Suprapubic skin (tissue), 4 donors: ENCODE measurements around the gene TSSC4. TPM values are rescaled to one million over a fixed set of nuclear protein-coding genes. Genes with fewer than 3 reads are reported as not detected.
"Not testable (repeated sequence)": the region's sequence is repeated elsewhere in the genome, so short reads cannot be mapped to it uniquely, and the experiment has no call there.

Experiments used
- DNase-seq, 2 donors: peaks; one replicate each; pipeline ENCODE4 v3.0.0-alpha.2; 2019; ENCODE audit warnings: low spot score in 2 of 2
- H3K27ac ChIP-seq: fragments of 200-600 bp; sonication (generic); one replicate; pipeline ENCODE4 v1.5.1; 2019
- H3K27me3 ChIP-seq: fragments of 200-600 bp; sonication (generic); one replicate; pipeline ENCODE4 v1.5.1; 2019
- H3K36me3 ChIP-seq: fragments of 200-600 bp; sonication (generic); one replicate; pipeline ENCODE4 v1.5.1; 2019
- H3K4me1 ChIP-seq: fragments of 200-600 bp; sonication (generic); one replicate; pipeline ENCODE4 v1.5.1; 2019
- H3K4me3 ChIP-seq: fragments of 200-600 bp; sonication (generic); one replicate; pipeline ENCODE4 v1.5.1; 2019; ENCODE audit warnings: mild to moderate bottlenecking
- H3K9me3 ChIP-seq: fragments of 200-600 bp; sonication (generic); one replicate; pipeline ENCODE4 v1.5.1; 2019
- CTCF ChIP-seq, 2 donors: fragments of 200-600 bp in 1 of 2; fragments of 450-650 bp in 1 of 2; sonication (generic) in 1 of 2; IDR thresholded peaks; one replicate each; pipeline ENCODE4 v1.5.1; 2016 to 2019; ENCODE audit warnings: antibody characterized with exemption in 2 of 2, mild to moderate bottlenecking in 1 of 2, moderate library complexity in 1 of 2
- EP300 ChIP-seq: sonication (generic); formaldehyde crosslinking; IDR thresholded peaks from one replicate; pipeline ENCODE4 v1.6.1; 2017; ENCODE audit warnings: antibody characterized with exemption
- POLR2A ChIP-seq, 2 donors: fragments of 450-650 bp; IDR thresholded peaks; one replicate each; pipeline ENCODE4 v1.6.1; 2017; ENCODE audit warnings: antibody characterized with exemption in 2 of 2, mild to moderate bottlenecking in 2 of 2, moderate library complexity in 2 of 2
- POLR2AphosphoS5 ChIP-seq, 3 donors: sonication (generic); formaldehyde crosslinking; IDR thresholded peaks; one replicate each; pipeline ENCODE4 v1.6.1; 2017; ENCODE audit warnings: antibody characterized with exemption in 3 of 3
- WGBS: methylation state at CpG from one replicate; pipeline ENCODE4 v1.1.5; 2018; 5-methylcytosine and 5-hydroxymethylcytosine counted together
- total RNA-seq, 4 donors: library from RNA; depleted of rRNA; stranded (reverse); fragments of >200 nt; gene quantifications; one replicate each; pipeline ENCODE4 v1.1.0, GENCODE V29; 2016

The TSSC4 gene
- 10 to 100 TPM; 25.7 to 60.9 (median 51.4) TPM for total RNA-seq

GRCh38 chr11:2400069-2400761, at the start of gene TSSC4:
Gene TSSC4, plus strand, starts transcription at chr11:2400750. Its CDS starts 1,884 bp downstream, at chr11:2402634.
- under 1% methylated on average over 44 of the region's 66 CpGs for WGBS
- peak within 1 kb of the TSS; percentile 91 for H3K4me3 ChIP-seq
- H3K36me3 ChIP-seq, result peaks cover 53% of the 10 kb centered on the region
- peak; percentile 100 for DNase-seq
- no peaks in the 10 kb centered on the region for H3K27me3 ChIP-seq
- peak in 1 of 2 donors; percentile 79 for TF ChIP-seq POLR2A (IDR thresholded peaks at IDR 0.05)
- TF ChIP-seq CTCF (IDR thresholded peaks at IDR 0.05), result peak; percentile 94 to 99
- peak; percentile 84 to 100 (median 90) for TF ChIP-seq POLR2AphosphoS5 (IDR thresholded peaks at IDR 0.05)
- no peak for TF ChIP-seq EP300
- peaks cover 30% of the 10 kb centered on the region for H3K4me1 ChIP-seq
- H3K9me3 ChIP-seq, result no peaks in the 10 kb centered on the region
- H3K27ac ChIP-seq, result peak within 1 kb of the TSS; percentile 93

- DNase-seq, result no peak
- no peak overlapping the region for H3K27ac ChIP-seq
- no peaks in the 10 kb centered on the region for H3K36me3 ChIP-seq
- TF ChIP-seq POLR2A (IDR thresholded peaks at IDR 0.05) (no peak), CTCF (IDR thresholded peaks at IDR 0.05) (no peak)
- 100% methylated on average over 1 of the region's 3 CpGs for WGBS
- H3K27me3 ChIP-seq, result no peaks in the 10 kb centered on the region
- H3K4me1 ChIP-seq, result no peaks in the 10 kb centered on the region
- H3K4me3 ChIP-seq, result no peak overlapping the region
- peaks cover 12% of the 10 kb centered on the region for H3K9me3 ChIP-seq
Observed at GRCh38 chr11:2351701-2352100, 48.8 kb upstream of the TSSC4 start.

- no peak for DNase-seq
- no peak overlapping the region for H3K4me3 ChIP-seq
- no peak for TF ChIP-seq POLR2A (IDR thresholded peaks at IDR 0.05)
- peaks cover 12% of the 10 kb centered on the region for H3K9me3 ChIP-seq
- no peaks in the 10 kb centered on the region for H3K36me3 ChIP-seq
- H3K27me3 ChIP-seq, result no peaks in the 10 kb centered on the region
- H3K27ac ChIP-seq, result no peak overlapping the region
- no peaks in the 10 kb centered on the region for H3K4me1 ChIP-seq
- 84% methylated on average over 4 of the region's 4 CpGs for WGBS
Observed at GRCh38 chr11:2352420-2352819, 48.1 kb upstream of the TSSC4 start.

- Histone ChIP-seq H3K9me3 (peaks cover 5% of the 10 kb centered on the region), H3K36me3 (no peaks in the 10 kb centered on the region), H3K27ac (no peak overlapping the region), H3K27me3 (no peaks in the 10 kb centered on the region), H3K4me3 (no peak overlapping the region), H3K4me1 (no peaks in the 10 kb centered on the region)
- TF ChIP-seq POLR2AphosphoS5 (IDR thresholded peaks at IDR 0.05) (no peak), CTCF (IDR thresholded peaks at IDR 0.05) (no peak), EP300 (no peak), POLR2A (IDR thresholded peaks at IDR 0.05) (no peak)
- DNase-seq, result peak in 1 of 2 donors; percentile 48
- WGBS, result 80% methylated on average over 7 of the region's 7 CpGs
Observed at GRCh38 chr11:2355000-2355644, 45.4 kb upstream of the TSSC4 start.

GRCh38 chr11:2357246-2357645, 43.3 kb upstream of the TSSC4 start:
- WGBS, result 80% methylated on average over 5 of the region's 8 CpGs
- no peak overlapping the region for H3K27ac ChIP-seq
- H3K4me3 ChIP-seq, result no peak overlapping the region
- DNase-seq, result no peak
- TF ChIP-seq EP300 (no peak), POLR2AphosphoS5 (IDR thresholded peaks at IDR 0.05) (no peak), POLR2A (IDR thresholded peaks at IDR 0.05) (no peak), CTCF (IDR thresholded peaks at IDR 0.05) (no peak)
- H3K9me3 ChIP-seq, result no peaks in the 10 kb centered on the region
- H3K4me1 ChIP-seq, result no peaks in the 10 kb centered on the region
- H3K36me3 ChIP-seq, result no peaks in the 10 kb centered on the region
- H3K27me3 ChIP-seq, result no peaks in the 10 kb centered on the region

- H3K27ac ChIP-seq, H3K9me3 ChIP-seq, H3K4me3 ChIP-seq, H3K4me1 ChIP-seq, H3K27me3 ChIP-seq, H3K36me3 ChIP-seq, DNase-seq: not testable (repeated sequence)
- WGBS, result 92% methylated on average over 13 of the region's 13 CpGs
Observed at GRCh38 chr11:2357651-2358050, 42.9 kb upstream of the TSSC4 start.
